Limb (tissue), 2 donors: Measurements from ENCODE around the gene BIRC7.
A peak's percentile ranks its signal among the peaks of the same experiment; 100 is the strongest.
"Not testable (repeated sequence)": the region's sequence is repeated elsewhere in the genome, so short reads cannot be mapped to it uniquely, and the experiment has no call there.

ENCODE experiments used
- DNase-seq, 2 donors: peaks; one replicate each; pipeline ENCODE4 v3.0.0-alpha.2; 2016; ENCODE audit errors: extremely low spot score in 2 of 2

BIRC7 gene

DNA sequence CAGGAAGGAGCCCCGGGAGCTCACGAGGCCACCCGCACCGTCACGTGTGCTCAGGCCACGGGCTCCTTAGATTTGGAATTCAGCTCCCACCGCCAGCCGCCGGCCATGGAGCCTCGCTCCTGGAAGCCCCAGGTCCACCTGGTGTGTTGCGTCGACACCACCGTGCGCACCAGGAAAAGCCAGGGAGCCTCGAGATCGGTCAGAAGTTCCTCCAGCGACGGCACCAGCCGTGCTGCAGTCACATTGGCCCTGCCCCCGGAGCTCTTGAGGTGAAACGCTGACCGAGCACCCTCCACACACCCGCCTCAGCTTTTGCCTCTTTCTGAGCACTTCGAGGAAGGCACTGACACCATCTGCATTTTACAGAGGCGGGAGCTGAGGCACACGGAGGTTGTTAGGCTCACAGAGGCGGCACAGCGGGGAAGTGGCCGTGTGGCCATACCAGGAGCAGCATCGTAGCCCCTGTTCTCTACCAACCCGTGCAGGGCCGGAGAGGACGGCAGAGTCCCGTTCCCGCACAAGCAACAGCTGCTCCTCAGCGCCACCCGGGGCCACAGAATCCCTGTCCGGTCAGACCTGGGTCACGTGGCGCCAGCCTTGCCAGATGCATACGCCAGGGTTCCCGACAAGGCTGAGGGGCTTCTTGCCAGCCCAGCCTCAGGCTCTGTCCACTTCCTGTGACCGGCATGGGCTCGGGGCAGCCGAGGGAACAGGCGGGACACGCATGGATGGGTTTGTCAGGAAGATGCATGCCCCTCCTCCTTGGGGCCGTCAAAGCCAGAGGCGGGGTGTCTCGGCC is 11.0 kb downstream of the BIRC7 start:
- DNase-seq = no peak

DNA sequence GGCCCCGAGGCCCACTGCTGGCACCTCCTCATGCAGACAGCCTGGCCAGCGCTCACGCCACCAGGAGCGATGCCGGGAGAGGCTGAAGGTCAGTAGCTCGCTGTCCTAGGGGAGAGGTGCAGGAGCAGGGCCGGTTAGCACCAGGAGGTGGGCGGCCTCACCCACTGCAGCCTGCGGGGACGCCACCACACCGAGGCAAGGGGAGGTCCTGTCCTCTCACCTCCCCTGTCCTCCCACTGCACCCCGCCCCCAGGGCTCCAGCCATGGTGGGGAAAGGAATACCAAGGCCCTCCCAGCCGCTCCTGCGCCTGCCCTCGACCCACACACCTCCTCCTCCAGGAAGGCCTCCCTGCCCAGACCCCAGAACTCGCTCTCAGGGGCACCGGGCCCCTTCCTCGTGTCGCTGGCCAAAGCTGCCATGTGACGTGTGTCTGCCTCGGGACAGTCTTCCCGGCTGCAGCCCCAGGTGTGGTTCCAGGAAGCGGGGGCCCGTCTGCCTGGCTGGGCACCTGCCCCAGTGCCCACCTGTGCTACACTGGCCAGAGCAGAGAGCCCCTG is 12.0 kb downstream of the BIRC7 start:
- DNase-seq = no peak

DNA sequence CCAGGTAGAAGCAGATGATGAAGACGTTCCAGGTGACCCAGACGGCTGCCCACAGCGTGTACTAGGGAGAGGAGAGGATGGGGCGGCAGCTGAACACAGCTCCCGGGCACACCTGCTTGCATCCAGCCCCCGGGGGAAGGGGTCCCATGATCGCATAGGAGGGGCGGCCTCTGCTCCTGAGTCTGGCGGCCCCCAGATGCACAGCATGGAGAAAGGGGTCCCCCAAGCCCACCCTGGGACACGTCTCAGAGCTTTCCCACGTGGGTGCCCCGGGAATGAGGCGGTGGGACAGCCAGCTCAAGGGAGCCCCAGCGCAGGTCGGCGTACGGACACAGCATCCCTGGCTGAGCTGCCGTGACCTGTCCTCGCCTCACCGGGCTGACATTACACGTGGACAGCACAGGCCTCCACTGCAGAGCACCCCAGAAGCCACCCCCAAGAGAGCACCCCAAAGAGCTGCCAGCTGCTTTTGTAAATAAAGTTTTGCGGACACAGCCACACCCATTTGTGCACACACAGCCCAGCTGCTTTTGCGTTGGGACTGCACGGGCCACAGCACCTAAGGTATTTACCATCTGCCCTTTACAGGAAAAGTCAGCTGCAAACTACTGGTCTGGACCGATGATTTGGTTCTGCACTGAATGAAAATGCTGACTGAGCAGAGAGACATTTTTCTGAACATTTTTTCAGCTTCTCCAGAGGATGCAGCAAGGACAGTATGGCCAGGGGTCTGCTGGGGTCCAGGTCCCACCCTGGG is 13.3 kb downstream of the BIRC7 start:
- no peak for DNase-seq

DNA sequence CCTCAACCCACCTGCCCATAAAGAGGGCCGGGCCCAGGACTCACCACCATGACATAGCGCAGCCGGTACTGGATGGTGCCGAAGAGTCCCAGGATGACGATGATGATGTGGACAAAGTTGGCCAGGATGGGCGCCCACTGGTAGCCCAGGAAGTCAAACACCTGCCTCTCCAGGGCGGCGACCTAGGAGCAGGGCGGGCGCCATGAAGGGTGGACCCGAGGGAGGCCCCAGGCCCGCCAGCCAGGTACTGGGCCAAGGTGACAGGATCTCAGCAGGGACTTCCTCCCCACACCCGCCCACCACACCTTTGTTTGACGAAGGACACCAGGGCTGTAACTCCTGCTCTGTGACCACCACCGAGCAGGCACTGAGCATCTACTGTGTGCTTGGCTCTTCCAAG is 14.2 kb downstream of the BIRC7 start:
- no peak for DNase-seq

DNA sequence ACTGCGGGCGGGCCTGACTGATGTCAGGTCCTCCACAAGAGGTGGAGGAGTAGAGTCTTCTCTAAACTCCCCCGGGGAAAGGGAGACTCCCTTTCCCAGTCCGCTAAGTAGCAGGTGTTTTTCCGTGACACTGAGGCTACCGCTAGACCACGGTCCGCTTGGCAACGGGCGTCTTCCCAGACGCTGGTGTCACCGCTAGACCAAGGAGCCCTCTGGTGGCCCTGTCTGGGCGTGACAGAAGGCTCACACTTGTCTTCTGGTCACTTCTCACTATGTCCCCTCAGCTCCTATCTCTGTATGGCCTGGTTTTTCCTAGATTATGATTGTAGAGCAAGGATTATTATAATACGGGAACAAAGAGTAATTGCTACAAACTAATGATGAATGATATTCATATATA is 15.6 kb downstream of the BIRC7 start:
- not testable (repeated sequence) for DNase-seq

DNA sequence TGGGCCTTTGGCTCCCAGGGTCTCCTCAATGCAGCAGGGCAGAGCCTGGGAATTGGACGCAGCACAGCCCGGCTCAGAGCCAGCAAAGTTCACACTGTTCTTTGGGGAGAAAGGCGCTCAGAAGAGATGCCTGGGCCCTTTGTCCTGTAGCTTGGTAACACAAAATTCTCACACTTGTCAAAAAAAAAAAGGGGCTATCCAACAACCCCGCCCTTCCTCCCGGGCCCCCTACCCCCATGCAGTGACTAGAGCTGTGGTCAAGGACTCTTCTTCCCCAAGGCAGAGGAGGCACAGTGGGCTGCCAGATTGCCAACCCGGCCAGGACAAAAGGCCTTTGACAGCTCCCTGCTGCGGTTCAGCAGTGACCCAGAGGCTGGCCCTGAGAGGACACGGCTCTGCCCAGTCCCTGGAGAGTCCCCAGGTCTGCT is 16.6 kb downstream of the BIRC7 start:
- no peak for DNase-seq

DNA sequence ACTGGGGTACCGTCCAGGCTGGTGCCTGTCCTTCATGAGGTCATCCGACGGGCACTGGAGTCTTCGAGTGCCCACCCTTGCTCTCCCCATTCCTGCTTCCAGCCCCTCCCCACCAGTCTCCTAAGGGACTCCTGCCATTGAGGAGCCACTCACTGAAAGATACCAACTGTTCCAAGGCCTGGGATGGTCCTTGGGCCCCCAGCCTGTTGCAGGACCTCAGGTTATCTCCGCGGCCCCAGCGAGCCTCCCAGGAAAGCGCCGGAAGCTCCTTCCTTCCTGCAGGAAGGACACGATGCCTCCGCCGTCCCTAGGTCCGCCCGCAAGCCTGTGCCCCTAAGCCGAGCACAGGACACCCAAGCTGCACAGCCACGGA is 17.3 kb downstream of the BIRC7 start:
- DNase-seq = no peak

DNA sequence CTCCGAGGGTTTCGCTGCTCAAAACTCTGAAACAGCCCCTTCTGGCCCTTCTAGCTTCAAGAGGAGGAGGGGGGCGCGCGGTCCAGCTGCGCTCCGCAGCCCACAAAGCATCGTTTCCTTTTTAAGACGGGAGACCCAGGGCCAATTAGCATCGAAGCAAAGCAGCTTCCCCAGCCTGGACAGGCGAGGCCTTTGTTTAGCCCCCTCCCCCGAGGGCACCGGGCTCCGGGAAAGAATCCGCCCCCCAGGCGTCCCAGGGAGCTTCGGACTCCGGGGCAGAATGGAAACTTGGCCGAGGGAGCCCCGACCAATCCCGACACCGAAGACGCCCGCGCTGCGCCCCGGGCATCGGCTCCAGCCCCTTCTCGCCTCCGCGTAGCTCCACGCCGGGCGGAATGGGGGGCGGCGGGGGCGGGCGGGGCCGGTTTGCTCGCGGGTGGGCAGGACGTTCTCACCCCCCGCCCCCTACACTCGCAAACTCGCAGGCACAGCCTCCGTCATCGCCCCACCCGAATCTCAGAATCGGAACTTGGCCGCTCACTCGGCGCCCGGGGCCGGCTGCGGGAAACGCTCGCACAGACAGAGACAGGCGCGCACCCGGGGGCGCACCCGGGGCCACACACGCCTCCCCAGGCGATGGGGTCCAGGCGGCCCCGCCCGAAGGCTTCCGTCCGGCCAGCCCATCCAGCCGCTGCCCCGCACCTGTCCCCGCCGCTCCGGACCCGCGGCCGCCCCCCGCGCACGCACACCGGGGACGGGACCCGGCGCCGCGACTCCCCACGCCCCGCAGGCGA is 17.9 kb downstream of the BIRC7 start:
- DNase-seq = peak; percentile 32 to 82

DNA sequence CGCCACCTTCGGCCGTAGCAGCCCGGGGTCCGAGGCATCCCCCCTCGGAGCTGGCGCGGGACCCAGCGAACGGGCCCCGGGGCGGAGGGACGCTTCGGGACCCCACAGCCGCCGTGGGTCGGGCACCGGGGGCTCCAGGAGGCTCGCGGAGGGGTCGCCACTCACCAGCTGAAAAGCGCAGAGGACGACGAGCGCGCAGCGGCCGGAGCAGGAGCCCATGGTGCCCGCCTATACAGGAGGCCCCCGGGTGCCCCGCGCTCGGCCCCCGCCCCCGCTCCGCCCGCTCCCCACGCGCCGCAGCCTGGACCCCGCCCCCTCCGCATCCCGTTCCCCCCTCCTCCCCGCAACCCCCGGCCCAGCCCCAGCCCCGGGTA is 18.5 kb downstream of the BIRC7 start, which contains the start of gene NKAIN4:
Gene NKAIN4 (minus strand): TSS at position 232 of the 374 bp plus-strand sequence. CDS start 13 bp downstream, at position 219.
- DNase-seq = peak in 1 of 2 donors; percentile 82

DNA sequence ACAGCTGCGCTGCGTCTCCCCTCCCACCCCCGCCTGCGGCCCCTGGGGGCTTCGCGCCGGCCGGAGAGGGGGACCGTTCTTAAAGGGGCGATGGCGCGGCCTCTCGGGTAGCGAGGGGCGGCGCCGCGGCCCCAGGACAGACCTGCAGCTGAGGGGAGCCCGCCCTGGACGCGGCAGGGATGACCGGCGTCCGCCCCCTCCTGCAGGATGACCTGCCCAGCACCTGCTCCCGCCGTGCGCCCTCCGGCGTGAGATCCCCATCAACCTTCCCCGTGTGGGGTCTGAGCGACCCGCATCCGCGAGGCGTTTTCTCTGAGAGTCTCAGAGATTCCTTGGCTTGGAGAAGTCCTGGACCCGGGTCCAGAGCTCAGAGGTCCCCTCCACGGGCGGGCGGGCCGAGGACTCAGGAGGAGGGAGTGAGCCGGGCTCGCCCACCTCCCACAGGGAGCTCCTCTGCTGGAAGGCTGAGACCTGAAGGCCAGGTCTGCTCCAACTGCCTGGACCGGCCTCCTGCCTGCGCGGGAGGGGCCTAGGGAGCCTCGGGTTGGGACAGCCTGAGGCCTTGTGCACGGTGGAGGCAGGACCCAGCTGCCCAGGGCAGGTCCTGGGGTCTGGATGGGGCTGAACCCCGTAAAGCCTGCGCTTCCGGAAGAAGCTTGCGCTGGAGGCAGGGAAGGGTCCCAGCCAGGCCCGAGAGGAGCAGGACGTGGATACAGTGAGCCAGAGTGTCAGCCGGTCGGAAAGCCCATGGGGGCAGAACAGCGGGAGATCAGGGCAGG is 19.1 kb downstream of the BIRC7 start:
- no peak for DNase-seq

DNA sequence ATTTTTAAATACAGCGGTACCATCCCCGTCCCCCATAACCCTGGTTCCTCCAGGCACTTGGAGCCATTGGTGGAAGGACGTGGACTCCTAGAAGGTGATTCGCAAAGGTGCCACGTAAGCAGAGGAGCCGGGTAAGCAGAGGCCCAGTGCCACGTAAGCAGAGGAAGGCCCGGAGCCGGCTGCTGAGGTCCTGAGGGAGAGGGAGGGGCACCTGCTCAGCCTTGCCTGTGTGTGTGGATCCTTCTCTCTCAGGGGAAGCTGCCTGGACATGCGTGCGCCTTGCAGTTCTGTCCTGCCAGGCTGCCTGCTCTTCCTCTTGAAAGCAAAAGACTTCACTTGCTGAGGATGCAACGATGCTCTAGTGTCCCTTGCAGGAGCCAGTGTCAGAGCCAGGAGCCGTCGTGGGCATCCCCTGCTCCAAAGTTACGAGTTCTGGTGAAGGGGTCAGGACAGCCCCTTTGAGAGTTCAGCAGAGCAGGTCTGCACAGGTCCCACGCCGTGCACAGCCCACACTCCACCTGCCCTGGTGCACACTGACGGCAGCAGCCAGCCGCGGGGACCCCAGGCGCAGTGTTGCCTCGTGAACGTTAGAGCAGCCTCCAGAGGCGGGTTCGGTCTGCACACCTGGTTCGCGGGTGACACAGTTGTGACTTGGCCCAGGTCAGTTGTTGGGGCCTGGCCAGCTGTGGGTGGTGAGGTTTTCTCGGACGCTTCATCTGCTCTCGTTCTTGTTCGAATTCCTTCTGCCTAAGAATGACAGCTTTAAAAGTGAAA is 20.4 kb downstream of the BIRC7 start:
- no peak for DNase-seq

DNA sequence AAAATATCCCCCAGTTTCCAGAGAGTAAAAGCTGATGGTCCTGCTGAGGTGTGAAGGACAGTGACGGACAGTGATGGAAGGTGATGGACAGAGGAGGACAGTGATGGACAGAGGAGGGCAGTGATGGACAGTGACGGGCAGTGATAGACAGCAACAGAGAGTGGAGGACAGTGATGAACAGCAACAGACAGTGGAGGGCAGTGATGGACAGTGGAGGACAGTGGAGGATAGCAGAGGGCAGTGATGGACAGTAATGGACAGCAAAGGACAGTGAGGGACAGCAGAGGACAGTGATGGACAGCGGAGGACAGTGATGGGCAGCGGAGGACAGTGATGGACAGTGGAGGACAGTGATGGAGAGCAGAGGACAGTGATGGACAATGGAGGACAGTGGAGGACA is 21.2 kb downstream of the BIRC7 start:
- no peak for DNase-seq

DNA sequence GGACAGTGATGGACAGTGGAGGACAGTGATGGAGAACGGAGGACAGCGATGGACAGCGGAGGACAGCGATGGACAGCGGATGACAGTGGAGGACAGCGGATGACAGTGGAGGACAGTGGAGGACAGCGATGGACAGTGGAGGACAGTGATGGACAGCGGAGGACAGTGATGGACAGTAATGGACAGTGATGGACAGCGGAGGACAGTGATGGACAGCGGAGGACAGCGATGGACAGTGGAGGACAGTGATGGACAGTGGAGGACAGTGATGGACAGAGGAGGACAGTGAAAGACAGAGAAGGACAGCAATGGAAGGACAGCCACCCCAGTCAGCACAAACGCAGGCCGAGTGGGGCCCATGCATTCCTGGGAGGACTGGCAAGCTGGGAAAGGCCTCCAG is 21.9 kb downstream of the BIRC7 start:
- no peak for DNase-seq

DNA sequence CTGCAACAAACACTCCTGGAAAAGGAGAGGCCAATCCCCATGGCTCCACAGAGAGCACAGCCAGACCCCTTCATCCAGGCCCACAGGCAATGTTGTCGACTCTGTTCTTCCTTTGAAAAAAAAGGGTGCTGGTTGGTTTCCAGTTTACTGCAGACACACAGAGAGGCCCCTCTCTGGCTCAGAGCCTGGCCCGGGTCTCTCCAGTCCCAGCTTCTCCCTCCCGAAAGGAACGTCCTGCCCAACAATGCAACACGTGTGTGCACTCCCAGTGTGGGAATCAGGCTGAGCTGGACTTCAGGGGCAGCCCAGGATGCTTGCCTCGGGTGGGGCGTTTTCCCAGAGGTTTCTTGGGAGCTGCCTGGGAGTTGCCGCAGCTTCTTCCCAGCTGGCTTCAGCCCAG is 23.1 kb downstream of the BIRC7 start:
- DNase-seq = peak in 1 of 2 donors; percentile 45

DNA sequence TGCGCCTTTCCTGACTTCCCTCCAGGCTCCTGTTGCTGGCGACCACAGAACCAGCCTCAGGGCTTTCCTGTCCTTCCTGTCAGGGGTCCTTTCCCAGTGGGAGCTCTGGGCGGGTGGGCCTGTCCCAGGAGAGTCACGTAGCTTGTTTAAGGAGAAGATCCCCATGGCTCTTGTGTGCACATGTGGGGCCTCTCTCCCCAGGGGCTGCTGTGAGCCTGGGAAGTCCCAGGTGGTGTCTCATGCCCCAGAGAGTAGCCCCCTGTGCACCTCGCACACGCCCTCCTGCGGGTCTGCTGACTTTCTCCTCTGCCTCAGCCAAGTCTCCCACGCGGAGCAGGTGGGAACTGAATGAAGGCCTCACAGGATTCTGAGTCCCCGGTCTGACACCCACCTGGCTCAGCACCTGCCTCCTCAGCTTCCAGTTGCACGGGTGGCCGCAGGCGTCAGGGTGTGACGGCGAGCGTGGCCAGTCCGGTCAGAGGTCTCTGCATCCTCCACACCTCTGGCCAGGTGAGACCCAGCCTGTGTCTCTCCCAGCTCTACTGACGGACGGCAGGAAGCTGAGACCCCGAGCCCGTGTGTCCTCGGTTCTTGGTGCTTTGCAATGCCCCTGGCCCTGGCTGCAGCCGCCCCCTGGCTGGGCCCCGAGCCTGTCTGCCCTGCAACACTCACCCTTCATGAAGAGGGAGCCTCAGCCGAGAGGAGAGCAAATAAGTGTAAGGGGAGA is 24.2 kb downstream of the BIRC7 start:
- no peak for DNase-seq

DNA sequence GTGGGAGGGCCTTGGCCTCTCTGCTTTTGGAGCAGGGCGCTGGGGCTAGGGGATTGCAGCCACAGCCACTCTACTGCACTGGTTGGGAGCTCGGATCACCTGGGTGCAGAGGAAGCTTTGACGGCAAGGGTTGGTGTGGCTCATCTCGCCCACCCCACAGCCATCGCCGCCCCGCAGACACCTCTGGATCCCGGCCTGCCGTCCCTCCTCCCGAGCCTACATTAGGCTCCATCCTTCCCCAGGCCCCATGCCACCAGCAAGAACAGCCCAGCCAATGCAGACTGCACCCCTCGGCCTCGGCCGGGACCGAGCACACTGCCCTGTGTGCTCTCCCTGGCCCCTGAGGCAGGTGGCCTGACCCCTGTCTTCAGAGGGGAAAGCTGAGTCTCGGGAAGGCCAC is 24.8 kb downstream of the BIRC7 start:
- DNase-seq = no peak

DNA sequence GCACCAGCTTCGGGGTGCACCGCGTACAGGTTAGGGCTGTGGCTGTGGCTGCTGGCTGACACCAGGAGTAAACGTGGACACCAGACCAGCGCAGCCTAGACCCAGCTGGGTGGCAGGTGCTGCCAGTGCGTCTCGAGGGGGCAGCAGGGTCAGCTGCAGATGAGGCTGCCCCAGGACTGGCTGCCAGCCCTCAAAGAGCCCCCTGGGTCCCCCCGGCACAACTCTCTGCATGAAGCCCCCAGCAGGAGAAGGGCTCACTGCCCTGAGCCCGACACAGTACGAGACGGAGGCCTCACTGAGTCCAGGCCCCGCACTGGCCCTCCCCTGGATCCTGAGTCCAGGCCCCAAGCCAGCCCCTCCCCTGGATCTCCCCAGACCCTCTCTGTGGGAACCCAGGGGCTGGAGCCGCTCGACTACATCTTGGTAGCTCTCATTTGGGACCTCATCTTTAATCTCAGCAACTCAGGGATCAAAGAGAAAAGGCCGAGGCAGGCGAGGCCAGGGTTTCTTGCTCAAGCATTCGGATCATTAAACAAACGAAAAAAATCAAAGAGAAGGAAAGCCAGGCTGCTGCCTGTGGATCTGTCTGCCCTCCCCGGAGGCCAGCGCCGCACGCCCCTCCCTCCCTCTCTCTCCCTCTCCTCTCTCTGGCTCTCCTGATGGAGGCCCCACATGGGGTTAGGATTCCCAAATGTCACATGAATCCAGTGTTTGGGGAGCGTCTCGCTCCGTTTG is 25.5 kb downstream of the BIRC7 start:
- peak in 1 of 2 donors; percentile 34 for DNase-seq

DNA sequence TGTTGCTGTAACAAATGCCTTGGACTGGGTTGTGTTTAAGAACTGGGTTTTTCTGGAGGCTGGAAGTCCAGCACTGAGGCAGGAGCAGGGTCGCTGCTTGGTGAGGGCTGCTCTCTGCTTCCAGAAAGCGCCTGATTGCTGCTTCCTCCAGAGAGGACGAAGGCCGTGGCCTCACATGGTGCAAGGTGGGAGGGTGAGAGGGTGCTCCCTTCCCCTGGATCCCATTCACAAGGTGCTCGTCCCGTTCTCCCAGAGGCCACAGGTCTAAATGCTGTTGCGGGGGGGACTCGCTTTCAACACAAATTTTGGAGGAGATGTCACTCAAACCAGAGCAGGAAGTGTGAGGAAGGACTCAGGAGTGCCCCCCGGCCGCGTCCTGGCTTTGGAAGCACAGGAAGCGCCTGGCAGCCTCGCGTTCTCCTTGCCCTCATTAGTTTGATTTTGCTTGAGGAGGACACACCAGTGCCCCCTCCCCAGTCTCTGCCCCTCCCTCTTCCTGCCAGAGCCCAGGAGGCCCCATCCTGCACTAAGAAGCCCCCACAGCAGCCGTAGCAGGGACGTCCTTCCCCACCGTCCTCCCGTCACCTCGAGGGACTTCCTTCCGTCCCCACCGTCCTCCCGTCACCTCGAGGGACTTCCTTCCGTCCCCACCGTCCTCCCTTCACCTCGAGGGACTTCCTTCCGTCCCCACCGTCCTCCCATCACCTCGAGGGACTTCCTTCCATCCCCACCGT is 26.3 kb downstream of the BIRC7 start:
- no peak for DNase-seq
